IMR-90 (cell line): ENCODE data around the gene PXK. TPM values are rescaled to one million over a fixed set of nuclear protein-coding genes. Genes with fewer than 3 reads are reported as not detected.

Experiments
- BHLHE40 ChIP-seq: fragments of 150-350 bp; IDR thresholded peaks from 2 replicates; pipeline ENCODE4 v1.6.1; 2016; ENCODE audit warnings: mild to moderate bottlenecking, low read depth, low read length
- FOS ChIP-seq: fragments of 150-350 bp; IDR thresholded peaks from 2 replicates; pipeline ENCODE4 v1.6.1; 2016; ENCODE audit warnings: low read depth, low read length
- NFE2L2 ChIP-seq: fragments of 150-350 bp; IDR thresholded peaks from 2 replicates; pipeline ENCODE4 v1.6.1; 2016; ENCODE audit warnings: low read depth, mild to moderate bottlenecking, low read length
- polyA plus RNA-seq, 3 experiments: library from polyadenylated mRNA; depleted of rRNA; stranded (reverse); fragments of >200 nt; gene quantifications; 2 replicates each; pipeline ENCODE4 v1.2.3, GENCODE V29; 2012; ENCODE audit warnings: low replicate concordance in 1 of 3
- total RNA-seq: library from RNA; depleted of rRNA; stranded (reverse); fragments of >200 nt; gene quantifications from 2 replicates; pipeline ENCODE4 v1.2.3, GENCODE V29; 2012

Gene PXK
- total and polyA plus RNA-seq, 2 of the 4 experiments (the other 2 are of a cell fraction): 14.3 to 17.7 TPM

GRCh38 chr3:58386626-58387365 lies 54.1 kb downstream of the PXK start (continued):
- TF ChIP-seq FOS: no peak
- TF ChIP-seq BHLHE40: 0 out of 2 replicates have a peak, but pooled peaks have one; percentile 22
- peak; percentile 53; the same call in 1 of the 2 replicates for TF ChIP-seq NFE2L2
